ENCODE data around the gene RYR1.

DNA sequence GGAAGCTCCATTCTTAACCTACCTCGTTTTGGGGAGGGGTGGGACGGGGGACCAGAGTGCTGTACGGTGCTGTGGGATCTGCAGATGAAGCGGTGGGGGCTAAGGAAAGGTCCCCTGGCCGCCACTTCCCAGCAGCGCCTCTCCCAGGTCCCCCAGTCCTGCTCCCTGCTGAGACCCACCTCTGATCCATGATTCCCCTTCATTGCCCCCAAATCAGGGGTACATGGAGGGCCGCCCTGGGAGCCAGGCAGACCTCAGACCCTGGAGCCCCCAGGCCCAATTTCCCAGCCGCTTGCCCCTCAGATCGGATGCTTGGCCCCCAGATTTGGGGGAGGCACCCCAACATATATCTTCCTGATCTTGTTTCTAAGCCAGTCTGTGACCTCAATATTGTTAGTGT, 34.4 kb upstream of the RYR1 start:
- no peak for TF ChIP-seq POLR2A (IDR thresholded peaks at IDR 0.05)
- TF ChIP-seq, protein P1, sequence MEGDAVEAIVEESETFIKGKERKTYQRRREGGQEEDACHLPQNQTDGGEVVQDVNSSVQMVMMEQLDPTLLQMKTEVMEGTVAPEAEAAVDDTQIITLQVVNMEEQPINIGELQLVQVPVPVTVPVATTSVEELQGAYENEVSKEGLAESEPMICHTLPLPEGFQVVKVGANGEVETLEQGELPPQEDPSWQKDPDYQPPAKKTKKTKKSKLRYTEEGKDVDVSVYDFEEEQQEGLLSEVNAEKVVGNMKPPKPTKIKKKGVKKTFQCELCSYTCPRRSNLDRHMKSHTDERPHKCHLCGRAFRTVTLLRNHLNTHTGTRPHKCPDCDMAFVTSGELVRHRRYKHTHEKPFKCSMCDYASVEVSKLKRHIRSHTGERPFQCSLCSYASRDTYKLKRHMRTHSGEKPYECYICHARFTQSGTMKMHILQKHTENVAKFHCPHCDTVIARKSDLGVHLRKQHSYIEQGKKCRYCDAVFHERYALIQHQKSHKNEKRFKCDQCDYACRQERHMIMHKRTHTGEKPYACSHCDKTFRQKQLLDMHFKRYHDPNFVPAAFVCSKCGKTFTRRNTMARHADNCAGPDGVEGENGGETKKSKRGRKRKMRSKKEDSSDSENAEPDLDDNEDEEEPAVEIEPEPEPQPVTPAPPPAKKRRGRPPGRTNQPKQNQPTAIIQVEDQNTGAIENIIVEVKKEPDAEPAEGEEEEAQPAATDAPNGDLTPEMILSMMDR (IDR thresholded peaks at IDR 0.05): no peak
